22Rv1 (cell line): Measurements from ENCODE around the gene ZFP69B.

Experiments used
- H3K27ac ChIP-seq: fragments of 450-650 bp; 2 replicates; pipeline ENCODE4 v1.5.1; 2017
- CTCF ChIP-seq: fragments of 450-650 bp; IDR thresholded peaks from 2 replicates; pipeline ENCODE4 v1.5.1; 2017; ENCODE audit warnings: mild to moderate bottlenecking
- ZFX ChIP-seq: fragments of 450-650 bp; IDR thresholded peaks from 2 replicates; pipeline ENCODE4 v1.6.1; 2017; ENCODE audit warnings: antibody characterized with exemption, borderline replicate concordance

ZFP69B gene

GRCh38 chr1:40449684-40450494 lies at the start of gene ZFP69B:
Gene ZFP69B (plus strand): TSS chr1:40450476. CDS start chr1:40450962, 486 bp downstream.
- H3K27ac ChIP-seq = peak within 1 kb of the TSS; percentile 58
- TF ChIP-seq ZFX = no peak
- TF ChIP-seq CTCF = no peak

- no peak for TF ChIP-seq CTCF
- TF ChIP-seq ZFX = no peak
- no peak overlapping the region for H3K27ac ChIP-seq
Observed at GRCh38 chr1:40401473-40402201, 48.6 kb upstream of the ZFP69B start.

- no peak overlapping the region for H3K27ac ChIP-seq
- TF ChIP-seq ZFX (no peak), CTCF (peak; percentile 89)
Observed at GRCh38 chr1:40404670-40405462, 45.4 kb upstream of the ZFP69B start.

GRCh38 chr1:40405812-40406211 lies 44.5 kb upstream of the ZFP69B start:
- TF ChIP-seq CTCF (no peak), ZFX (no peak)
- H3K27ac ChIP-seq = no peak overlapping the region

- no peak for TF ChIP-seq ZFX
- no peak for TF ChIP-seq CTCF
- H3K27ac ChIP-seq = no peak overlapping the region
Observed at GRCh38 chr1:40407453-40407852, 42.8 kb upstream of the ZFP69B start.

- H3K27ac ChIP-seq = no peak overlapping the region
- TF ChIP-seq CTCF (no peak), ZFX (no peak)
Observed at GRCh38 chr1:40409467-40409866, 40.8 kb upstream of the ZFP69B start.
